GM18507 (cell line): ENCODE results near the gene HAUS8.
"Not testable (repeated sequence)": the region's sequence is repeated elsewhere in the genome, so short reads cannot be mapped to it uniquely, and the experiment has no call there.

Experiments used
- DNase-seq: peaks from one replicate; pipeline ENCODE4 v3.0.0; 2011; ENCODE audit warnings: low read depth; ENCODE audit not compliant: insufficient read length; ENCODE audit errors: extremely low spot score
- FAIRE-seq: peaks from 2 replicates; lab custom pipeline; 2011; peaks lifted over from hg19 to GRCh38; lab: Jason Lieb, UNC

HAUS8 gene

GRCh38 chr19:17045907-17046502 is 29.2 kb downstream of the HAUS8 start:
- DNase-seq (no peak), FAIRE-seq (no peak)

GRCh38 chr19:17043744-17044143 is 31.5 kb downstream of the HAUS8 start:
- DNase-seq (no peak), FAIRE-seq (no peak)

DNA sequence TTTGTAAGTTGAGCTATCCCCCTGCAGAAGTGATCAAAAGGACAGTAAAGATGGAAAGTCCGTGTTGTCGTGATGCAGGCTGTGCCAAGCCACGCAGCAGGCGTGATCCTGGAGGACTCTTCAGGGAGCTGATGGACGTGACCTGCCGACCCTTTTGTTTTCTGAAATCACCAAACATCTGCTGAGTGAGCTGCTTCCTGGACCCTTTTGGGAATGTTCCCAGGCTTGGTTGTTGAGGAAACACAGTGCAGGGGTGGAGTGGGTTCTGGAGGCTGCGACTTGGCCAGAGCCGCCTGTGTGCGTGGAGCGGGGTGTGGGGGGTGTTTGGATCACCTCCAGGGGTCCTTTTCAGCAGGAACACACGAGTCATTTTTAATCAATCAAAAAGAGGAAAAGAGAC is 33.3 kb downstream of the HAUS8 start:
- no peak for DNase-seq
- FAIRE-seq, result no peak

GRCh38 chr19:17037966-17038500 is 37.2 kb downstream of the HAUS8 start:
- DNase-seq, result no peak
- FAIRE-seq, result no peak

- FAIRE-seq (no peak), DNase-seq (no peak)
Measured at GRCh38 chr19:17037184-17037583, 38.1 kb downstream of the HAUS8 start.

DNA sequence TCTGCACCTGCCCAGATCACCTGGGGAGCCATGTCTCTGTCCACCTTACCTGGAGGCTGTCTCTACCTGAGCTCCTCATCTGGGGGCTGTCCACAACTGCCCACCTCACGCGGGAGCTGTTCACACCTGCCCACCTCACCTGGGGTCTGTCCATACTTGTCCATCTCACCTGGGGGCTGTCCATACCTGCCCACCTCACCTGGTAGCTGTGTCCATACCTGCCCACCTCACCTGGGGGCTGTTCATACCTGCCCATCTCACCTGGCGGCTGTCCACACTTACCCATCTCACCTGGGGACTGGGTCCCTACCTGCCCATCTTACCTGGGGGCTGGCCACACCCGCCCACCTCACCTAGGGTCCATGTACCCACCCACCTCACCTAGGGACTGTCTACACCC is 38.6 kb downstream of the HAUS8 start:
- FAIRE-seq, result no peak
- no peak for DNase-seq

DNA sequence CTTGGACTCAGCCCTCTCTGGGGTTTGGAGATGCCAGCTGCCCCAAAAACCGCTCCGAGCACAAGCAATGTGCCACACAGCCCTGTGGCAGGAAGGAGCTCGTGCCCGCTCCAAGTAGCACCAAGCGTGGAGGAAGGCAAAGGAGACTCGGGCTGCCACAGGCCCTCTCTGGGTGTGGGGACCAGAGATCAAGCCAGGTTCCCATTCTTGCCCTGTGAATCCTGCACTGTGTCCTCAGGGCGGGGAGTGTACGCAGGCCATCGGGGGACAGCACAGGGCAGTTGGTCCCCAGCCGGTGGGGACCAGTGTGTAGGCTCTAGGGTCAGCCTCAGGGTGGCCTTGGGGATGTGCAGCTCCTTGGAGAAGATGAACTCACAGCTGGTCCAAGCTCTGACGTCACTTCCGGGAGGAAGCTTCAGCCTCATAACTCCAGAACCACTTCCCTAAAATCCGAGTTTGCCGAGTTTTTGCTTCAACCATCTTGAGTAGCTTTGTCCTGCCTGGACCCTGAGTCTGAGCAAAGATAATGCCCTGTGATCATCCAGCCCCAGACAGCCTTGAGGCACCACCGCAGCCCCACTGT is 39.3 kb downstream of the HAUS8 start:
- DNase-seq (no peak), FAIRE-seq (no peak)

GRCh38 chr19:17031741-17032140 is 43.5 kb downstream of the HAUS8 start:
- FAIRE-seq (no peak), DNase-seq (no peak)

- FAIRE-seq, result no peak
- no peak for DNase-seq
Measured at GRCh38 chr19:17027535-17027975, 47.7 kb downstream of the HAUS8 start.

DNA sequence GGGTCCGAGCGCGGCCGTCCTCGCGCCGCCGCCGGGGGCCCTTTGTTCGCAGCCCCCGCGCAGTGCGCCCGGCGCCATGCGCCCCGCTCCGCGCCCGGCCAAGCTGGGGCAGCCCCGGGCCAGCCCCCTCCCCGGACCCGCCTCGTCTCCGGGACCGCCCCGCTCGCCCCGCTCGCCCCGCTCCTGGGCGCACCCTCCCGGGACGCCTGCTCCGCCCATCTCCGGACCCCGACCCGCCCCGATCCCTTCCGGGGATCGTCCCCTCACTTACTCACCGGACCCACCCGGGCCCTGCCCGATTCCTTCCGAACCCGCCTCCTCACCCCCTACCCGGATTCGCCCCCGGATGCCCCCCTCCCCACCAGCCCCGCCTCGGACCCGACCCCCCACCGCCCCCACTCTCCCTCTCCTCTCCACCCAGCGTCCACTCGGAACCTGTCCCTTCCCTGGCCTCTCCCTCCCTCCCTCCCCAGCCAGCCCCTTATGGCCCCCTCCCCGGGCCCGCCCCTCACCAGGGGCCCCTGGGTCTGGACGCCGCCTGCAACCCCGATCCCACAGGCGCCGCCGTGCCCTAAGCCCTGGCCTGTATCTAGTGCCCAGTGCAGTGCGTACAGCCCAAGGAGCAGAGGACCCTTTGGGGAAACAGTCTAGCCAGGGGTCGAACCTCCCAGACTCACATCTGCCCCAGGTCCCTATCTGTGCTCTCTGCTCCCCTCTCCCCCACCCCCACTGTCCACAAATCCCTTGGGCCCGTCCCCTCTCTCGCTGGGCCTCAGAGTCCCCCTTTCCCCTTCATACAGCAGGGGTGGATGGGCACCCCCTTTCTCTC is 48.3 kb downstream of the HAUS8 start, which contains the start of gene CPAMD8:
Gene CPAMD8 (minus strand): TSS at position 105 of the 829 bp plus-strand sequence. CDS start 168 bp downstream, outside the sequence.
- DNase-seq, result no peak
- no peak for FAIRE-seq

DNA sequence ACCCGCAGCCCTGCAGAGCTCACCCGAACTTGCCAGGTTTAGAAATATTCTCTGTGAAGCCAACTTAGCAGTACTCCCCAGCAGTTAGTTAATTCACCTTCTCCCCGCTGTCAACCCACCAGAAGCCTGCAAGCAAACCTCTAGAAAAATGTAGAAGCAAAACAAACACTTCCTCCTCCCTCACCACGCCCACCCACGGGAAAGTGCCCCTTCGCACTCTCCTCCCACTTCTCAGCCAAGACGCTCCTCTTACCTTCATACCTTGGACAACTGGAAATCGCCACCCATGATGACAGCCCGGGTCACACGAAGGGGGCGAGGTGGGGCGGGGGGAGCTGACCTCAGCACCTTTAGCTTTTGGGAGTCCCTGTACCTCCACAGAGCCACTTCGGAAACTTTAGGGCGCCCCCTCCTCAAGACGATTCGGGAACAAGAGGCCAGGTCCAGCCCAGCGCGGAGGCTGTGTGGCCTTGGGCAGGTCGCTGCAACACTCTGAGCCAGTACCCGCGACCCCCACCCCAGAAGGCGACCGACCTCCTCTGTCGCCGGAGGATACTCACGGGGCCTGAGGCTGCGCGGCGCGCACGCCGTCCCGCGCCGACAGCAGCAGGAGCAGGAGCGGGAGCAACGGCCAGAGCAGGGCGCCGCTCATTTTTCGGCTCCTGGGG is 49.1 kb downstream of the HAUS8 start:
- no peak for DNase-seq

GRCh38 chr19:17025361-17025760 is 49.9 kb downstream of the HAUS8 start:
- DNase-seq, result no peak
- FAIRE-seq, result no peak

More for the DNA sequence above, 49.1 kb downstream of the HAUS8 start:
- FAIRE-seq, result no peak

GRCh38 chr19:17024941-17025340 is 50.3 kb downstream of the HAUS8 start:
- DNase-seq, FAIRE-seq: not testable (repeated sequence)

- no peak for FAIRE-seq
- no peak for DNase-seq
Measured at GRCh38 chr19:17023805-17024204, 51.4 kb downstream of the HAUS8 start.

- DNase-seq (no peak), FAIRE-seq (no peak)
Measured at GRCh38 chr19:17022738-17023137, 52.5 kb downstream of the HAUS8 start.

DNA sequence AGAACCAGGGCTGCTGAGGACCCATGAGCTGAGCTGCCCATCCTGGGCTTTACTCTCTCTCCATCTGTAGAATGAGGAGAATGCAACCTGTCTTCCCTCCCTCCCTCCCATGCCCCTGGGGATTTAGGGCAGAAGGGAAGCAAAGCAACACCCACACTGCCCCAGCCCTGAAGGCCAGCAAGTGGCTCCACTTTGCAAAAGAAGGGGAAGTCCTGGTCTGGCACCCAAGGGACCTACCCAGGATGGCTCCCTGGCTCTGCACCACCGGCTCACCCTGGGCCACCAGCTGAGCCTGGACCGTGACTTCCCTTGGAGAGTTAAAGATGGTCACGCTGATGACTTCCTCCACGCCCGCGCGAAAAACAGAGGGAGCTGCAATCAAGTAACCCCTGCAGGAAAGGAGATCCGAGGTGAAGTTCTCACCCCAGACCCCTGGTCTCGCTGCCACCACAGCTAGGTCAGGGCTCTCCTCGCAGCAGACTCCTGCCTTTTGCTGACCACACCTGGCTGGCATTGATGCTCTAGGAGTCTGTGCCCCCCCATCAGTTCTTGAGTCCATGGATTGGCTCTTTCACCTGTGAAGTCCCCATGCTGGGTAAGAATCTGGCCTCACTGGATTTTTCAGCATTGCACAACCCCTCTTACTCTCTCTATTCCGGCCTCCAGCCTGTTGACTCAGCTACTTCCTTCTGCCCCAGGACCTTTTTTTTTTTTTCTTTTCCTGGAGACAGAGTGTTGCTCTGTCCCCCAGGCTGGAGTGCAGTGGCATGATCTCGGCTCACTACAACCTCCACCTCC is 53.3 kb downstream of the HAUS8 start:
- DNase-seq (no peak), FAIRE-seq (no peak)

- FAIRE-seq (no peak), DNase-seq (no peak)
Measured at GRCh38 chr19:17021328-17021727, 53.9 kb downstream of the HAUS8 start.

DNA sequence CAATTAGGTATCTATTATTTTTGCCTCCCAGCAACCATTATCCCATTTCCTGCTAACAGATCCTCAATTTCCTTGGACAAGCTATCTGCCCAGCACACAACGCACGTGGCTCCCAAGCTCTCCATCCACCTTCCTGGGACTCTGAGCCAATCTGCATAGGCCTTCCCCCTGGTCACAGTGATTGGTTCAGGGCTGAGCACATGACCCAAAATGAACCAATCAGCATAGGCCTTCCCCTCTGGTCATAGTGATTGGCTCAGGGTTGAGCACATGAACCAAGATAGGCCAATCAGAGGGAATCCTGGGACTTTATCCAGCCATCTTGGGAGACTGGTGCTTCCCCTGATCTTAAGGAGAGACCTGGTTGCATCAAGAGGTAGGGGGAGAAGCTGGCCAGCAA is 54.4 kb downstream of the HAUS8 start:
- DNase-seq (no peak), FAIRE-seq (no peak)

- FAIRE-seq (no peak), DNase-seq (no peak)
Measured at GRCh38 chr19:17020385-17020784, 54.9 kb downstream of the HAUS8 start.
